ENCODE data around the gene SP2.

GRCh38 chr17:47913050-47913449 lies 17.0 kb downstream of the SP2 start:
- TF ChIP-seq, protein P1, sequence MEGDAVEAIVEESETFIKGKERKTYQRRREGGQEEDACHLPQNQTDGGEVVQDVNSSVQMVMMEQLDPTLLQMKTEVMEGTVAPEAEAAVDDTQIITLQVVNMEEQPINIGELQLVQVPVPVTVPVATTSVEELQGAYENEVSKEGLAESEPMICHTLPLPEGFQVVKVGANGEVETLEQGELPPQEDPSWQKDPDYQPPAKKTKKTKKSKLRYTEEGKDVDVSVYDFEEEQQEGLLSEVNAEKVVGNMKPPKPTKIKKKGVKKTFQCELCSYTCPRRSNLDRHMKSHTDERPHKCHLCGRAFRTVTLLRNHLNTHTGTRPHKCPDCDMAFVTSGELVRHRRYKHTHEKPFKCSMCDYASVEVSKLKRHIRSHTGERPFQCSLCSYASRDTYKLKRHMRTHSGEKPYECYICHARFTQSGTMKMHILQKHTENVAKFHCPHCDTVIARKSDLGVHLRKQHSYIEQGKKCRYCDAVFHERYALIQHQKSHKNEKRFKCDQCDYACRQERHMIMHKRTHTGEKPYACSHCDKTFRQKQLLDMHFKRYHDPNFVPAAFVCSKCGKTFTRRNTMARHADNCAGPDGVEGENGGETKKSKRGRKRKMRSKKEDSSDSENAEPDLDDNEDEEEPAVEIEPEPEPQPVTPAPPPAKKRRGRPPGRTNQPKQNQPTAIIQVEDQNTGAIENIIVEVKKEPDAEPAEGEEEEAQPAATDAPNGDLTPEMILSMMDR (IDR thresholded peaks at IDR 0.05), result no peak
- no peak for TF ChIP-seq EZH2 (IDR thresholded peaks at IDR 0.05; ENCODE audit: borderline replicate concordance, insufficient read depth, low read depth, low read length, poor library complexity, severe bottlenecking)

All from B cell (primary cell).